Brain microvascular endothelial cell (primary cell): ENCODE results near the gene MEIS3.
A peak's percentile ranks its signal among the peaks of the same experiment; 100 is the strongest.

Source experiments
- DNase-seq: peaks from one replicate; pipeline ENCODE4 v3.0.0-alpha.2; 2020
- H3K27ac ChIP-seq: fragments of 250-450 bp; sonication (Bioruptor Pico); 2 replicates; pipeline ENCODE4 v1.5.1; 2020; ENCODE audit warnings: mild to moderate bottlenecking, moderate library complexity
- H3K27me3 ChIP-seq: fragments of 250-450 bp; sonication (Bioruptor Pico); replicated peaks from 2 replicates; pipeline ENCODE4 v1.5.1; 2020; ENCODE audit warnings: mild to moderate bottlenecking
- H3K36me3 ChIP-seq: fragments of 250-450 bp; sonication (Bioruptor Pico); replicated peaks from 2 replicates; pipeline ENCODE4 v1.5.1; 2020; ENCODE audit warnings: mild to moderate bottlenecking
- H3K4me3 ChIP-seq: 2 replicates; pipeline ENCODE4 v1.5.1; 2011; ENCODE audit warnings: low read depth, mild to moderate bottlenecking, control low read depth, low read length, moderate library complexity
- CTCF ChIP-seq: IDR thresholded peaks from 2 replicates; pipeline ENCODE4 v1.5.1; 2011; ENCODE audit warnings: low read depth, mild to moderate bottlenecking, moderate library complexity, low read length, control low read depth, inconsistent platforms; ENCODE audit errors: missing control alignments
- in situ Hi-C: cut with HindIII; loops from 2 replicates; pipeline ENCODE4 v1.10.0; 2017; ENCODE audit warnings: low sequenced_read_pairs, low pct_ligation_motif_present

The MEIS3 gene

GRCh38 chr19:47421844-47422395 is 2.6 kb upstream of the MEIS3 start:
- TF ChIP-seq CTCF: no peak
- no peak overlapping the region for H3K27ac ChIP-seq
- no peaks in the 10 kb centered on the region for H3K36me3 ChIP-seq
- in situ Hi-C loops: no loop called here
- no peak overlapping the region for H3K4me3 ChIP-seq
- H3K27me3 ChIP-seq: peaks cover 70% of the 10 kb centered on the region
- DNase-seq: no peak

GRCh38 chr19:47421244-47421786 is 2.0 kb upstream of the MEIS3 start:
- Histone ChIP-seq H3K27me3 (peaks cover 70% of the 10 kb centered on the region), H3K27ac (no peak overlapping the region), H3K4me3 (no peak overlapping the region), H3K36me3 (no peaks in the 10 kb centered on the region)
- in situ Hi-C loops: no loop called here
- TF ChIP-seq CTCF: no peak
- no peak for DNase-seq

GRCh38 chr19:47419789-47420188 is 462 bp upstream of the MEIS3 start:
- TF ChIP-seq CTCF: no peak
- DNase-seq: no peak
- Histone ChIP-seq H3K27ac (no peak overlapping the region), H3K36me3 (no peaks in the 10 kb centered on the region), H3K27me3 (peaks cover 70% of the 10 kb centered on the region), H3K4me3 (no peak overlapping the region)
- in situ Hi-C loops: no loop called here

DNA sequence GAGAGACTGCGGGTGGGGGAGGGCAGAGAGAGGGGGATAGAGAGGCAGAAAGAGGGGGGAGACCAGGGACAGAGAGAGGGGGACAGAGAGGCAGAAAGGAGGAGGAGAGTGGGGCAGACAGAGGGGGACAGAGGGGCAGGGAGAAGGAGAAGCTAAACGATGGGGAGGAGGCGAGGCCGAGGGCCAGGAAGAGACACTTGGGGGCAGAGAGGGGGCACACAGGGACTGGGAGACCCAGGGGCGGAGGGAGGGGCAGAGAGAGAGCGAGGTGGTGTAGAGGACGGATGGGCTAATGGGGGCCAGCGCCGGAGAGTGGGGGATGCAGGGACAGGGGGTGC is 666 bp downstream of the MEIS3 start:
- Histone ChIP-seq H3K27me3 (peaks cover 59% of the 10 kb centered on the region), H3K4me3 (peak overlapping the region; percentile 26), H3K36me3 (no peaks in the 10 kb centered on the region), H3K27ac (no peak overlapping the region)
- in situ Hi-C loops: no loop called here
- DNase-seq: no peak
- TF ChIP-seq CTCF: no peak

DNA sequence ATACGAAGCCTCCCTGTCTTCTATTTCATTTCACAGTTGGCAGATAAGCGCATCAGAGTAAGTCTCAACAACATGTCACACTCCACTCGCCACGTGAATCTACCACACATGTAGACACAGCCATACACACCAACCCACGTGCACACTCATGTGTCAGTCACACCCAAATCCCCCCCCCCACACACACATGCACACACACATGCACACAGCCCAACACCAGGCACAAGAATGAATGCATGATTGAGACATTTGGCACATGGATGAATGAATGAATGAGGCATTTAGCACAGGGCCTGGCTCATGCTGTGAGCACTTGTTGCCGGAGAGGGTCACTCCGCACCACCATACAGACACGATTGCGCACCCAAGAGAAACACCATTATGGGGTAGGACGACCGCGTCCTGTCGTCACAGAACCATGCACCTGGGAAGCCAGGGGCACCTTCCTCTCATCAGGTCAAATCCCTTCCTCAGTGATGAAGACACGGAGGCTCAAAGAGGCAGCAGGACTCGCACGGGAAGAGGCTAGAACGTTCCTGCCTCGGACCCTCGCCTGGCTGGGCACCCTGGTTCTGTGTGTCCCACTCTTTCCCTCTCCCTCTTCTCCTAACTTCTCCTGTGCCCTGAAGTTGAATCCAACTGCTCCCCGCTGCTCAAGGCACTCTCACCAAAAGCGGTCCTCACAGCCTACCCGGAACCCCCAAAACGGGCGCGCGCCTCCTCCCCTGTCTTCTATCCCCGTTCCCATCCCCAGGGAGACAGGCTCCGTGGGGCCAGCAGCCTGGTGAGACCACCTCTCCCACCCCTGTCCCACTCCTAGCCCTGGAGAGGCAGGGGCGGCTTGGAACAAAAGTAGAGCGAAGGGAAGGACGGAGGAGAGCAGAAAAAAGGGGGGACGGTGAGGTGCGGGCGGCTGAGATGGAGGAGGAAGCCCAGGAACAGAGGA is 1.3 kb downstream of the MEIS3 start:
- Histone ChIP-seq H3K27me3 (peaks cover 53% of the 10 kb centered on the region), H3K27ac (no peak overlapping the region), H3K4me3 (no peak overlapping the region), H3K36me3 (no peaks in the 10 kb centered on the region)
- in situ Hi-C loops: no loop called here
- DNase-seq: no peak
- TF ChIP-seq CTCF: no peak
